Measurements from ENCODE around the gene UMPS.
"Not testable (repeated sequence)": the region's sequence is repeated elsewhere in the genome, so short reads cannot be mapped to it uniquely, and the experiment has no call there.

The UMPS gene

DNA sequence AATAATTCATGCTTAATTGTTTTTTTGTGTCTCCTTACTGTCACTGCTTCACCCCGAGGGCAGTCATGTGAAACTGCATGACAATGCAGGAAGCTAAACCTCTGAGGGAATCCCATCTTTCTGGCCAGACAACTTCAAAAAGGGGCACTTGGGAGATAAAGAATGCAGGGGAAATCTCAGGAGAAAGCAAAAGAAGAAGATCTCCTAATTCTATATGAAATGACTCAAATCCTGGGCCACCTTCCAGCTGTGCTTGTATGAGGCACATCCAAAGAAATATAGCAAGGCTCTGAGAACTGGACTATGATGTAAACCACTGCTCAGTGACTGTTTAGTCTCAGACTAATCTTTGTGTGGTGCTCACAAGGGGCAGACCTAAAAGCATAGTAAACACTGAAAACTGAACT is 22.6 kb upstream of the UMPS start:
- DNase-seq: no peak

DNA sequence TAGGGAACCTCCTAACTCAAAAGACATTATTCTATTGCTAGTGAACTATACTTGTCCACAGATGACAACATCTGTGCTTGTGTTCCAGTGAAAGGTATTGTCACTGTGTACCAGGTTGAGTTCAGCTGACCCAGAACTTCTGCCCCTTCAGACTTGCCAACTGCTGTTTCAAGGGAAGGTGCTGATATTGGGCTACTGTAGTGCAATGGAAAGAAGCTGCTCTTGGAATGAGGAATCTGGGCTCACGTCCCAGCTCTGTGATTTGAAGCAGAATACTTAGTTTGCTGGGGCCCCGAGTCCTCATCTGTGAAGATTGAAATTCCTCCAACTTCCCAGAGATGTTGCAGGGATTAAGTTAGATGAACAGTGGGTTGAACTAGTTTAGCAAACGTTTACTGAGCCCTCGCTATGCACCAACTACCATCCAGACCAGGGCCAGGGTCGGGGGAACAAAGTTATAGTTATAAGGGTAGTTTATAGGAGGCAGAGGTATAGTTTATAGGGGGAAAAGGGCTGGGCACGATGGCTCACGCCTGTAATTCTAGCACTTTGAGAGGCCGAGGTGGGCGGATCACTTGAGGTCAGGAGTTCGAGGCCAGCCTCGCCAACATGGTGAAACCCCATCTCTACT is 15.9 kb upstream of the UMPS start:
- no peak for DNase-seq

DNA sequence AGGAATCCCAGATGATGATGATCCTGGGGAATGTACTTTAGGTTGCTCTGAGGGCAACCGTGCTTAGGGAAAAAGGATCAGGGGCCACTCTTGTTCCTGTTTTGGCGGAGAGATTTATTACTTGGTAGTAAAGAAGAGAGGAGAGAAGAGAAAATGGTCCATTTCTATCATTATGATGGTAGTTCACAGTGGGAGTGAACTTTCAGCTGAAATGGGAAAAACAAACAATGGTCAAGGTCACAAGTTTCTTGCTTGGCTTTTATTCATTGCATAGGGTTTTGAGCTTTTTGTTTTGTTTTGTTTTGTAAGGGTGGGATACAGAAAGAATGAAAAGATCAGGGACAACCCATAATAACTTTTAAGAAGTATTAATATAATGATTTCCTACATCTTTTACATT is 7.7 kb upstream of the UMPS start:
- no peak for DNase-seq

DNA sequence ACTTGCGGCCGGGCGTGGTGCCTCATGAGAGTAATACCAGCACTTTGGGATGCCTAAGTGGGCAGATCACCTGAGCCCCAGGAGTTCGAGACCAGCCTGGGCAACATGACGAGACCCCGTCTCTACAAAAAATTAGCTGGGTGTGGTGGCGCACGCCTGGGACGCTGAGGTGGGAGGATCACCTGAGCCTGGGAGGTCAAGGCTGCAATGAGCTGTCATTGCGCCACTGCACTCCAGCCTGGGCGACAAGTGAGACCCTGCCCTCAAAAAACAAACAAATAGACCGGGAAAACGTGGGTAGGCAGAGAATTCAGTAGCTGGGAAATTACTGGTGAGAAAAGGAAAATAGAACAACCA is 667 bp downstream of the UMPS start:
- no peak for DNase-seq

DNA sequence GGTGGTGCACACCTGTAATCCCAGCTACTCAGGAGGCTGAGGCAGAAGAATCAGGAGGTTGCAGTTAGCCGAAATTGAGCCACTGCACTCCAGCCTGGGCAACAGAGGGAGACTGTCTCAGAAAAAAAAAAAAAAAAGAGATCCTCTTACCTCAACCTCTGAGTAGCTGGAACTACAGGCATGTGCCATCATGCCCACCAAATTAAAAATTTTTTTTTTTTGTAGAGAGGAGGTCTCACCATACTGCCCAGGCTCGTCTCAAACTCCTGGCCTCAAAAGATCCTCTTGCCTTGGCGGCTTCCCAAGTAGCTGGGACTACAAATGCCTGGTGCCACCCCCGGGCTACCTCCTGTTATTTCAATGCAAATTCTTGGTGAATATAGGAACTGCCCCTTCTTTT is 1.5 kb downstream of the UMPS start:
- no peak for DNase-seq

DNA sequence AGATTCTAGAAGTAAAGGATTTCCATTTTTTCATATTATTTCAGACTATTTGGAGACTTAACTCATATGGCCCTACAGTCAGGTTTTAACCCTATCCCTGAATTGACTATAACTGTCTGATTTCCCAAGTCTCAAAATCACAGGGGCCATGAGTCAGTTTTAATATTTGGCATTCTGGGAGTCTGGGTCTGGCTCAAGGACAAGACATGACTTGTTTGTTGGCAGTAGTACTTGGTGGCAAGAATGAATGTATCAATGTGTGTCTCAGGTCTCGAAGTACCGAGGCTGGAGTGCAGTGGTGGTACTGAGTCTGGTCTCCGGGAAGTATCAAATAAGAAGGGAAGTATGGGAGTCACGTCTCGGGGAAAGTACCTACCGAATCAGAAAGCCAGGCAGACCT is 10.8 kb downstream of the UMPS start:
- DNase-seq: no peak

DNA sequence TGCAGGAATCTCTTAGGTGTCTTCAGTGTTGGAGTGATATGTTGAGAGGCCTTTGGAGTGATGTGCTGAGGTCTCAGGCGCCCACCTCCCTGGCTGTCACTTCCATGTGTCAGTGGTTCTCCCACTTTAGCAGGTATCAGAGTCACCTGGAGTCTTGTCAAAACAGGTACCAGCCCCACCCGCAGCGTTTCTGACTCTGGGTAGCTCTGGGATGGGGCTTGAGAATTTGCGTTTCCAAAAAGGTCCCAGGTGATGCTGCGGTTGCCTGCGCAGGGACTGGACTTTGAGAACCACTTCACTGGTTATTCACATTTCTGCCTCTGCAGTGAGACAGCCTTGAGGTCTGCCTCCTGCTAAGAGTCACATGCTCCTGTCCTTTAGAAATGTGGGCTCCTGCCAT is 15.5 kb downstream of the UMPS start:
- no peak for DNase-seq

DNA sequence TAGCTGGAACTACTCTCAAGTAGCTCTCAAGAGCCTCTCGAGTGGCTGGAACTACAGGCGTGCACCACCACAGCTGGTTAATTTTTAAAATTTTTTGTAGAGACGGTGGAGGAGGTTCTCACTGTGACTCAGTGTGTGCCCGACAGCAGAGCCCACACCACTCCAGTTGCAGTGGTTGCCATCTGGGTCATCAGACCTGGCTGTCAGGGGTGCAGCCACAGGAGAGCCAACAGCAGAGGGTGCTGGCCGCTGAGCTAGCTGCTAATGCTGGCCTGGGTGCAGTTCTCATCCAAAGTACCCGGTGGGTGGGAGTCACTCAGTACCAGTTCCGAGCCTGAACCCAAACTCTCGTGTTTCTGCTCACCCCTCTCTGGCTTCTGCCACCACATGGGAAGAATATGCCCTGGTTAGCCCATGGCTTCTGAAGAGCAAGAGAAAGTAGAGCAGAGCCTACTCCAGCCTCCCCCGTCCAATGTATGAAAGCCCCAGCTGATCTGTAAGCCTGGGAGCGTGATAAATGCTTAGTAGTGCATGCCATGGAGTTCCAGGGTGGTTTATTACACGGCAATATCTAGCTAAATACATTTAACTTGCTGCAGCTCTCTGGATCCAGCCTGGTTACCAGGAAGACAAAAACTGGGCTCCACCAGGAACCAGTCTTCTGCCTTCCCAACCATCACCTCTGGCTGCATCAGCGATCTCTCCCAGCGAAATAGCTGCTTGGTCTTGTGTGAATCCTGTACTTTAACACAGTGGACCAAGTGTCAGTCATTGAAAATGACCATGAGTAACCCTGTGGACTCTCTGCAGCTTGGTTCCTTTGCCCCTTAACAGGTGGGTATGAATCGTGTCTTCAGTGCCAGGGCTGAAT is 17.1 kb downstream of the UMPS start:
- no peak for DNase-seq

DNA sequence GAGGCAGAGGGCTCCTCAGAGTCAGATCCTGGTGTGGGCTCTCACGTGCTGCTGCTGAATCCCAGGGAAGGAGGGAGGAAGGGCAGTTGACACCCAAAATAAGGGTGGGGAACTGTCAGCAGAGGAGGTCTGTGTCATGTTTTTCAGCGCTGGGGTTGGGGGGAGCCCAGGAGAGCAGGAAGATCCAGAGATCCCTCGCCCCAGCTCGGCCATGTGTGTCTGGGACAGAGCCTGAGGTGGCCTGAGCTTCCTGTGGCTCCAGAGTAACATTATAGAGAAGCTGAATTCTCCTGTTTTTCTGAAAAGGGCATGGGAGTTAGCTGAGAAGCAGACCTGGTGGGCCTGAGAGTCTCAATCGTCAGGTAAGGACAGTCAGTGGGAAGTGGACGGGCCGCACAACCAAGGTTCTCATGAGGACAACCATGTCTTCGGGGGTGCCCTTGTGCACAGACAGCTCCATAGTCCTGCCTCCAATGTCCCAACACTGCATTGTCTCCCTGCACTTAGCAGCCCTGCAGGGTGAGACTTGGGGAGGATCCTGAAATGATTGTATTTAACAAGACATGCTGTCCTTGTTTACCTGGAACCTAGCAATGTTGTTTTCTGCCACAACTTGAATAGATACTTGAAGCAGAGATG is 18.4 kb downstream of the UMPS start:
- DNase-seq: no peak

DNA sequence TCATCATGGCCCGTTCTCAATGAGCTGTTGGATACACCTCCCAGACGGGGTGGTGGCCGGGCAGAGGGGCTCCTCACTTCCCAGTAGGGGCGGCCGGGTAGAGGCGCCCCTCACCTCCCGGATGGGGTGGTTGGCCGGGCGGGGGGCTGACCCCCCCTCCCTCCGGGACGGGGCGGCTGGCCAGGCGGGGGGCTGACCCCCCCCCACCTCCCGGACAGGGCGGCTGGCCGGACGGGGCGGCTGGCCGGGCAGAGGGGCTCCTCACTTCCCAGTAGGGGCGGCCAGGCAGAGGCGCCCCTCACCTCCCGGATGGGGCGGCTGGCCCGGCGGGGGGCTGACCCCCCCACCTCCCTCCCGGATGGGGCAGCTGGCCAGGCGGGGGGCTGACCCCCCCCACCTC is 19.6 kb downstream of the UMPS start:
- not testable (repeated sequence) for DNase-seq

DNA sequence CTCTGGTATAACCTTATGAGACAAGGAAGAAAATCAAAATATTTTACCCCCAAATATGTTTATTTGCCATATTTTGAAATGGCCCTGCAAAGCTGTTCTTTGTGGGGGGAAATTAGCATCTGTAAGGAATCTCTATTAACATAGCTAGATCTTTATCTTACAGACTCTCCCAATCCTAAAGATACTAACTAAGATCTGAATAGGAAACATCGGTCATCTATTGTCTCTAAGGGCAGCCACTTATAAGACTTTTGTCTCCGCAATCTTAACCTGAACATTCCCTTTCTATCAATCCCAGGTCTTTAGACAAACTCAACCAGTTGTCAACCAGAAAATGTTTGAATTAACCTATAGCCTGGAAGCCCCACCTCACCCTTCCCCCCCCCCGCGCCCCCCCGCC is 21.2 kb downstream of the UMPS start:
- DNase-seq: no peak

DNA sequence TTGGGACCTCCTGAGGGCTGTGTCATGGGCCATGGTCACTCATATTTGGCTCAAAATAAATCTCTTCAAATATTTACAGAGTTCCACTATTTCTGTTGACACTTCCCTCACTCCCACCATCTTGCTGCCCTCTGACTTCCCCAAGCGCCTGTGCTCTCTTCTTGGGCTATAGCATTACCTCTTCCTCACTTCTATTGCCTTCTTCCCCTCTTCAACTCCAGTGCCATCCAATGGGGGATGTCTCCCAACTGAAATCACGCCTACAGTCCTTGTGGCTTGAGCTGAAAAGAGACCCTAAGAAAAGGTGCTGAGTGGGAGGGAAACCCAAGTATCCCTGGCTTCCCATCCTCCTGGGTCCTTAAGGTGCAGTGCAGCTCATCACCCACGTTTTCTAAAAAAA is 21.8 kb downstream of the UMPS start:
- DNase-seq: no peak

DNA sequence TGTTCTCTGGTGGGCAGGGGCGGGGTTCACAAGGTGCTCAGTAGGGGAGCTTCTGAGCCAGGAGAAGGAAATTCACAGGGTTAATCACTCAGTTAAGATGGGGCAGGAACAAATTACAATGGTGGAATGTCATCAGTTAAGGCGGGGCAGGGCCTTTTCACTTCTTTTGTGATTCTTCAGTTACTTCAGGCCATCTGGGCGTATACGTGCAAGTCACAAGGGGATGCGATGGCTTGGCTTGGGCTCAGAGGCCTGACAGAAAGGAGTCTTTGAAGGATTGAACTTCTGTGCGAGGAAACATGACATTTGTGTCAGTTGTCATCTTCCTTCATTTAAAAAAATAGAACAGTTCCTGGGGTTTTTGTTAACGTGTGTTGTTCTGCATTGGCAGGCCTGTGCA is 27.7 kb downstream of the UMPS start:
- DNase-seq: not testable (repeated sequence)

DNA sequence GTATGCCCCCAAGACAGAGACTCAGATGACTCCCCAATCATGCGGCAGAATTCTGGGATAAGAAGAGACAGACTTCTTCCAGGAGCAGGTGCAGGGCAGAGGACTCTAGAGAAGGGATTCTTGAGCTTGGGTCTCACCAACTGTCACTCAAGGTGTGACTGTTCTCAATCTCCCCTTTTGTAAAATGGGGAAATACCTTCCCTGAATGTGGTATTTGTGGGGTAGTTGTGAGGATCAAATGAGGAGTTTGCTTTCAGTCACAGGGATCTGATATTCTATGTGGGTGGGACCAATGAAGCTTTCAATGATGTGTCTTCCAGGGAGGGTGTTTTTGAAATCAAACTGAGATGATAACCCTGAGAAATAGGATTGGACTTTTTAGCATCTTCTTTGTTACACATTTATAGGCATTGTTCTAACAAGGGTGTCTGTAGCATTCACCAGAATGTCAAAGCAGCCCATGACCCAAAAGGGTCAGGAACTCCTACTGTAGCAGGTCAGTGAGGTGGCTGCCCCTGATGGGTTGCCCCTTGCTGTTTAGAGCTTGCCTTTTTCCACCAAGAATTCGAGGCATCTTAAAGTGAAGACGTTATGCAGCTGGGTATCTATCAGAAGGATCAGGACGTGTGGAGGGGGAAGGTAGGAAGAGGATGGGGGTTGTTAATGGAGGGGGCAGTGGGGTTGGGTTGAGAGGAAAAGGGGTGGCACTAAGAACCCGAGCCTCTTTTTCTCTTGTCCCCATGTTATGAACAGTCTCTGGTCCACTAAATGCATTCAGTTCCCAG is 28.8 kb downstream of the UMPS start:
- no peak for DNase-seq

DNA sequence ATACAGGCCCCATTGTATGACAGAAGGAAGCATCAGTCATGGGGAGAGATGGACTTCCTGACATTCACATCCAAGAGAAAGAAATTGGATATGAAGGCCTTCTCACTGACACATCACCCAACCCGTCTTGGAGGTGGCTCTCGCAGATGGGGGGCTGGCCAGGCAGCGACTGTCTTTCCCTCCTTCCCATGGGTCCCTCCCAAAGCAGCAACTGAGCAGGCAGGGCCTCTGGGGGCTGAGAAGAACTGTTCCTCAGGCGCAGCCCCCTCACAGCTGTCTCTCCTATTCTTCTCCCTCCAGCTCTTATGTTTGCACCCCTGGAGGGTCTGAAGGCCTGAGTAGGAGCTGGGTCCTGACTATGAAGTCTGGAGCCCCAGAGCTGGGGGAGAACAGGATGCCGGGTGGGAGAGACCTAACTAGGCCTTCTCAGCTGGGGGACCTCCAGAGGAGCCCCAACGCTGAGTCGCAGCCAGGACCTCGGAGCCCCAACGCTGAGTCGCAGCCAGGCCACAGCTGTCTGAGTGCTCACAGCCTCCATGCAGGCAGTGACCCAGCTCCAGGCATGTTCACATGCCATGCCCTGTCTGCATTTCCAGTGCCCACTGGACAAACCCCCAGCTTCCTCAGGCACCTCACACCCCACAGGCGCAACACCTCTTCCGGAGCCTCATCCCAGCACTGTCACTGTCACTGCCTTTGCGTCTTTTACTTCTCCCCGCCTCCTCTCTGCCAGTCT is 29.6 kb downstream of the UMPS start:
- no peak for DNase-seq

DNA sequence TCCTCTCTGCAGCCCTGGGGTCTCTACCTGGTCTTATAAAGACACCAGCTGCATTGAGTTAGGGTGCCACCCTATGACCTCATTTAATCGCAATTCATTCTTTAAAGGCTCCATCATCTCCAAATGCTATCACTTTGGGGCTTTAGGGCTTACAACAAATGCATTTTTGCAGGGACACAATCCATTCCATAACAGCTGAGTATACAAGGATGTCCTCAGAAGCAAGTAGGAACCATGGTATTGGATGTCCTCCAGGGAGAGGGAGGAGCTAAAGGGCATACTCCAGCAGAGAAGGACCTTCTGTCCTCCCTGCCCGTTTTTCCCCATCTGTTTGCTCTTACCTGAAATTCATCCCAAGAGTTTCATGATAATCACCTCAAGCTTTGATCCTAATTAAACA is 30.3 kb downstream of the UMPS start:
- DNase-seq: no peak

DNA sequence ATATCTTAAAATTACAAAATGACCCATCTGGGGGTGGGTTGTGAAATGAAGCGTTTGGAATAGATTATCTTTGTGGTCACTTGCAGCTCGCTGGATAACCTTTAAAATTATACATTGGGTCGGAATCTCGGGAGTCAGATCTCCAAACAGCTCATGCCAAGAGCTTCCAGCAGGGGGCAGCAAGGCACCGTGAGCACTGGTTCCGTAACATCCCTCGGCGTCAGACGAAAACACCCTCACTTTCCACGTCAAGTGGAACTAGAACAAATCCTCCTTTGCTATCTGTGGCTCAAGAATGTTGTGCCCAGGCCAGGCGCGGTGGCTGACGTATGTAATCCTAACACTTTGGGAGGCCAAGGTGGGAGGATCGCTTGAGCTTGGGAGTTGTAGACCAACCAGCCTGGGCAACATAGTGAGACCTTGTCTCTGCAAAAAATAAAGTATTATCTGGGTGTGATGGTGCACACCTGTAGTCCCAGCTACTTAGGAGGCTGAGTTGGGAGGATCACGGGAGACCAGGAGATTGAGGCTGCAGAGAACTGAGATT is 31.1 kb downstream of the UMPS start:
- DNase-seq: peak; percentile 58

DNA sequence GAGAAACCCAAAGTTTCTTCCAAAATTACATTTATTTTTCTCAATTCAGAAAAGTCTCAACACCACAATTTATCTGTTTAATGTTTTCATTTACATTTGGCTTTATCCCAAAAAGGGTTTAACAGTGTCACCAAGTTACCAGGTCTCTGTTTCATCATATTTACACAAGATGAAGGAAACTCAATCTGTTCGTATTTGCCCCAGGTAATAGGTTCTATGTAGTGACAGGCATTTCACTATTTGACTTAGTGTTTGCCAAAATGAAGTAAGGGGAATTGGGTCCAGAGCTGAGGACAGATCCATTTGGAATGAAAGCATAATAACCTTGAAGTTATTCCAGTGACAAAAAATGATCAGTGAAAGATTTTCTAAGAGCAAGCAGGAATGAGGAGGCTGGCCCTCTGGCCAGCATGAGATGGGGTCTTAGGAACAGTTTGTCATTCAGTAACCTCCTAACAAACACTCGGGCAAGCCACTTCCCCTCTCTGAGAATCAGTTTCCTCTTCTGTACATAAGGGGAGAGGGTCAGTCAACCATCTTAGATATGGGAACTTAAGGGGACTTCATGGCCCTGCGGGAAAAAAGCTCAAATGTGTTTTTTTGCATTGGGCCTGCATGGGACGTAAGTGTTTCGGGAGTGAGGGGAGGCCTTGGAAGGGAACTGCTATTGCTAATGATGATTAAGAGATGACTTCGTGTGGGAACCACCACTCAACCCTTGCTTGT is 31.8 kb downstream of the UMPS start:
- DNase-seq: no peak

DNA sequence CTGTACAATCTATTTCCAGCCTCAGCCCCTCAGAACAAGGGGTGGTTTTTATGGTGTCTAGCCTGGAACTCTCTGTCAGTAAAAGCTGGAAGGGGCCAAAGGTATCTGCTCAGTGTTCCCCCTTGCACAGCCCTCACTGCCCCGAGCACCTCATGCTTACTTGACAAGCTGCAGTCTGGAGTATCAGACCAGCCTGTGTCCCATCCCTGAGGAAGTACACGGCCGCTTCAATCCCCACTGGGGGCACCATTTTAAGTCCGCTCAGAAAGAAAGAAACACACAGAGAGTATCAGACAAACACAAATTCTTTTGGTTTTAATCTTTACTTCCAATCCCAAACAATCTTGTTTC is 32.4 kb downstream of the UMPS start:
- DNase-seq: no peak

DNA sequence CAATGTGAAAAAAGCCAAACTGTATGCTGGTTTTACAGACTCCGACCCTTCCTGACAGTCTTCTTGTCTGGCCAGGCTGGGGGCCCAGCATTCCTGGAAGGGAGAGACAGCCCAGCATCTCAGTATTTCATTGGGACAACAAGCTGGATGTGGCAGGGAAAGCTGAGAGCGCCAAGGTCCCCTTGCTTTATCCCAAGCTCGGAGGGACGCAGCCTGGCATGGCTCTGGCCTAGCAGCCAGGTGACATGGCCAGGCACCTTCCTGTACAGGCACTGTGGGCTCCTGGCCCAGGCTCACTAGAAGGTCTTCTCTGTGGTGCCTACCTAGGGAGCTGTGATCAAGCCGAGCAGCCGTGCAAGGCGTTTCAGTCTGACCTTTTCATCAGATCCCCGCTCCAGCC is 33.0 kb downstream of the UMPS start:
- DNase-seq: no peak

DNA sequence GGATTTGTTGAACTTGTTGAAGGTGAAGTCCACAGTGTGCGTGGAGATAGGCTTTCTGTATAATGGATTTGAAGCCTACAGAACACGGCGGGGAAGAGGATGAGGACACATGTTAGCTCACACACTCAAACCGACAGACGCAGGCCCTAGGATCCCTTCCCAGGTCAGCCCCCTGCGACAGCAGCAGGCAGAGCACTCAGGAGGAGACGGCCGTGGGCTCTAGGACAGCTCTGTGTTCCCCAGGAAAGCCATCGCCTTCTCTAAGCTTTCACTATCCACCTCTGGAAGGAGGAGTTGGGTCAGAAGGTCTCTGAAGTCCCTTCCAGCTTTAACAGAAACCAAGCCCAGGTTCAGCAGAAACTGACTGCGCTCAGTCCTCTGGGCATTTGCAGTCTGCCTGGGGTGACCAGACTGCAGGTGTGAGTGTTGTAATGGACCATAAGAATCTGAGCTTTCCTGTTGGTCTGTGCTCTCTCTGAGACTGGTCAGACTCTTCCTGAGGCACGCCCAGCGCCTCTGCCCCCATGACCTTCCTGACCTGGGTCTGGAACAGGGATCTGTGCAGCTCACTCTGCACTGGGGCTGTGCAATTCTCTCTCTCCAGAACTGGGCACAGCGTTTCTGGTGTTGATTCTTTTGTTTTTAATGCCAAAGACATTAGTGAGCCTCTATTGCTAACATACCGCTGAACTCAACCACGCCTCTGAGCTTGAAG is 33.5 kb downstream of the UMPS start:
- DNase-seq: no peak

Measured in CD4-positive, alpha-beta T cell treated with Interferon gamma for 1 hour (primary cell).